NB4 (cell line): ENCODE data around the gene MAP4.

ENCODE experiments used
- DNase-seq: peaks from one replicate; pipeline ENCODE4 v3.0.0; 2010; ENCODE audit warnings: low read depth
- H3K4me3 ChIP-seq: one replicate; pipeline ENCODE4 v1.5.1; 2011; ENCODE audit warnings: mild to moderate bottlenecking, low read depth, low read length, moderate library complexity
- CTCF ChIP-seq: IDR thresholded peaks from one replicate; pipeline ENCODE4 v1.5.1; 2012; ENCODE audit warnings: low read depth, low read length
- MAX ChIP-seq: IDR thresholded peaks from 2 replicates; pipeline ENCODE4 v1.6.1; 2011; ENCODE audit warnings: low read depth, low read length
- MYC ChIP-seq: IDR thresholded peaks from 2 replicates; pipeline ENCODE4 v1.6.1; 2011; ENCODE audit warnings: low read depth, low read length
- POLR2A ChIP-seq: IDR thresholded peaks from 2 replicates; pipeline ENCODE4 v1.6.1; 2011; ENCODE audit warnings: mild to moderate bottlenecking; ENCODE audit not compliant: insufficient read length; ENCODE audit errors: extremely low read depth

Gene MAP4

DNA sequence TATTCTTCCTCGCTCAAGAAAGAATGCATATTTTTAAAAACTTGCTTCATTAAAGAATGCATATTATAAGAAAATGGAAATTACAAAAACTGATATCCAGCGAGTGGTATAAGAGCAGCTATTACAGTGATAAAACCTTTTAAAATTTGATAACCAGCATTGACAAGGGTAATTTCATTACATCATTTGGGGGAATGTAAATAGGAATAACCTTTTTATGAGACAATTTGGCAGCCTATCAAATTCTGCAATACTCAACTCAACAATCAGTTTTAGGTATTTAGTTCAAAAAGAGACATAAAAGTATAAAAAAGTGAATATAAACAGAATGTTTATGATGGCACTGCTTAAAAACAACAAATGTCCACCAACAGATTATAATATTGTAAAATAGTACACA is 35.4 kb downstream of the MAP4 start:
- no peak for DNase-seq
- H3K4me3 ChIP-seq: no peak overlapping the region
- TF ChIP-seq MYC: no peak
- no peak for TF ChIP-seq POLR2A
- no peak for TF ChIP-seq MAX
- TF ChIP-seq CTCF: no peak

DNA sequence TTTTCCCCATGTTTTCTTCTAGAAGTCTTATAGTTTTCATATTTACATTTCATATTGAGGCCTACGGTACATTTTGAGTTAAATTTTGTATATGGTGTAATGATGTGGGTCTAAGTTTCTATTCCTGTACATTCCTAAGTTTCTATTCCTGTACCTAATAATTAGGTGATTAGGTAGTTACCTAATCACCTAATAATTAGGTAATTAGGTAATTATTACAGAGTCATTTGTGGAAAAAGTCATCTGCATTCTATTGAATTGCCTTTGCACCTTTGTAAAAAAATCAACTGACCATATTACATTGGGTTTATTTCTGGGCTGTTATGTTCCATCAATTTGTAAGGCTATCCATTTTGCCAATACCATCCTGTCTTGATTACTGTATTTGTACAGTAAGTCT is 37.1 kb downstream of the MAP4 start:
- H3K4me3 ChIP-seq: no peak overlapping the region
- no peak for DNase-seq
- TF ChIP-seq MAX (no peak), MYC (no peak), CTCF (no peak), POLR2A (no peak)

- H3K4me3 ChIP-seq: no peak overlapping the region
- no peak for TF ChIP-seq CTCF
- no peak for TF ChIP-seq POLR2A
- no peak for TF ChIP-seq MAX
- TF ChIP-seq MYC: no peak
- no peak for DNase-seq
These were observed 37.8 kb downstream of the MAP4 start for GRCh38 chr3:47978386-47978785.

DNA sequence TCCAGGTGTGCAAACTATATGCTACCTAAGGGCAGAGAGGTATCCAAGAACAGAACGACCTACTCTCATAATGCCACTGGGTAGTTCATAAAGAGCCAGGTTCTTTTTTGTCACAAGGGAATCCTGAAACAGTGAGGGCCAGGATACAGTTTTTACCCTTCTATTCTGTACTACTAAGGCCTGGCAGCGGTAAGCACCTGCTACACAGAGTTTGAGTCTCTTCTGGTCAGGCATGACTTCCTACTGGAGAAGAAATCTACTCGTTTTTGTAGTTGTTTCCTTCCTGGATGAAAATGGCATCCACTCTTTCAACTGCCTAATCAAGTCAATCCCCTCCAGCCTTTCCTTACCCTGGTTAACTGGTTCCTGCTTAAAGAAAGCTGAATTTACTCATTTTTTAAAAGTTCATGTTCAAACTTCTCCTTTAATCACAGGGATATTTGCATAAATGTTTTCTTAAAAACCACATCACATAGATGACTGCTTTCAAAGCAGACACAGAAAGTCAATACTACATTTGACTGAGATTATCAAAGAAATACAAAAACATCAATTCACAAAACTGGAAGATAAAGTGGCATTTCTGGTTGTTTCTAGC is 40.0 kb downstream of the MAP4 start:
- TF ChIP-seq MYC: no peak
- TF ChIP-seq POLR2A: no peak
- no peak overlapping the region for H3K4me3 ChIP-seq
- no peak for DNase-seq

- H3K4me3 ChIP-seq: no peak overlapping the region
- TF ChIP-seq CTCF: no peak
- no peak for TF ChIP-seq POLR2A
- no peak for TF ChIP-seq MAX
- no peak for TF ChIP-seq MYC
- no peak for DNase-seq
These were observed 41.2 kb downstream of the MAP4 start for GRCh38 chr3:47974974-47975470.

GRCh38 chr3:47971081-47971480 is 45.1 kb downstream of the MAP4 start:
- H3K4me3 ChIP-seq: no peak overlapping the region
- DNase-seq: no peak
- TF ChIP-seq MAX: no peak
- TF ChIP-seq MYC: no peak
- no peak for TF ChIP-seq CTCF
- no peak for TF ChIP-seq POLR2A
